ENCODE data around the gene GALNT9.
"Not testable (repeated sequence)": the region's sequence is repeated elsewhere in the genome, so short reads cannot be mapped to it uniquely, and the experiment has no call there.

The GALNT9 gene

GRCh38 chr12:132358241-132359225, 29.1 kb upstream of the GALNT9 start:
- DNase-seq, result not testable (repeated sequence)

- no peak for DNase-seq
Observed at GRCh38 chr12:132357623-132358186, 28.3 kb upstream of the GALNT9 start.

GRCh38 chr12:132356691-132357622, 27.6 kb upstream of the GALNT9 start:
- DNase-seq, result no peak

GRCh38 chr12:132355742-132356681, 26.6 kb upstream of the GALNT9 start:
- no peak for DNase-seq

GRCh38 chr12:132354982-132355680, 25.7 kb upstream of the GALNT9 start:
- DNase-seq, result no peak

- no peak for DNase-seq
Observed at GRCh38 chr12:132354211-132354981, 25.0 kb upstream of the GALNT9 start.

- DNase-seq, result no peak
Observed at GRCh38 chr12:132353811-132354210, 24.4 kb upstream of the GALNT9 start.

- no peak for DNase-seq
Observed at GRCh38 chr12:132352896-132353800, 23.8 kb upstream of the GALNT9 start.

- no peak for DNase-seq
Observed at GRCh38 chr12:132351751-132352495, 22.5 kb upstream of the GALNT9 start.

GRCh38 chr12:132349501-132350131, 20.2 kb upstream of the GALNT9 start:
- DNase-seq, result no peak

- DNase-seq, result no peak
Observed at GRCh38 chr12:132348176-132348575, 18.8 kb upstream of the GALNT9 start.

- DNase-seq, result no peak
Observed at GRCh38 chr12:132347176-132347855, 17.9 kb upstream of the GALNT9 start.

GRCh38 chr12:132346471-132347175, 17.2 kb upstream of the GALNT9 start:
- DNase-seq, result no peak

- no peak for DNase-seq
Observed at GRCh38 chr12:132345561-132346200, 16.3 kb upstream of the GALNT9 start.

- no peak for DNase-seq
Observed at GRCh38 chr12:132345126-132345525, 15.7 kb upstream of the GALNT9 start.

GRCh38 chr12:132344601-132345000, 15.2 kb upstream of the GALNT9 start:
- no peak for DNase-seq

Data from GDM1 (cell line).